ENCODE results near the gene TDRD12. TPM values are rescaled to one million over a fixed set of nuclear protein-coding genes. Genes with fewer than 3 reads are reported as not detected.

TDRD12 gene
- total RNA-seq, 1 experiment from 2014 or later: 1.3 TPM

DNA sequence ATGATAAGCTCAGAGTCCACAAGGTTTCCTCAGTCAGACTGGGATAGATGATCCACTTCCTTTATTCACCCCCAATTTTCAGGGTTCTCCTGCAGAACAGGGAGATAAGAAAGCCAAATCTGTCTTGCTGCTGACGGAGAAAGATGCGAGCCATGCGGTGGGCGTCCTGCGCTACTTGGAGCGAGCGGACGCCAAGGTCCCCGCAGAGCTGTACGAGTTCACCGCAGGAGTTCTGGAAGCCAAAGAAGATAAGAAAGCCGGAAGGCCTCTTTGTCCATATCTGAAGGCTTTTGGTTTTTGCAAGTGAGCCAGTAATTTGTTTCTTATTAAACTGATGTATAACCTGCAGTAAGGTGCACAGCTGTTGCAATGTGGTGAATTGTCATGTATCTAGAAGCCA is 83.3 kb downstream of the TDRD12 start (continued):
- TF ChIP-seq ATF6 (CRISPR knock-in tag; IDR thresholded peaks at IDR 0.05) (no peak), E2F1 (CRISPR knock-in tag; IDR thresholded peaks at IDR 0.05) (no peak), FOXP1 (CRISPR knock-in tag; IDR thresholded peaks at IDR 0.05; ENCODE audit: borderline replicate concordance) (no peak), ELF4 (CRISPR knock-in tag; IDR thresholded peaks at IDR 0.05; ENCODE audit: low read depth) (no peak), TP53 (CRISPR knock-in tag; IDR thresholded peaks at IDR 0.05) (no peak), NR1H2 (CRISPR knock-in tag; IDR thresholded peaks at IDR 0.05) (no peak), TCF7 (CRISPR knock-in tag; IDR thresholded peaks at IDR 0.05; ENCODE audit: low read depth) (no peak)

DNA sequence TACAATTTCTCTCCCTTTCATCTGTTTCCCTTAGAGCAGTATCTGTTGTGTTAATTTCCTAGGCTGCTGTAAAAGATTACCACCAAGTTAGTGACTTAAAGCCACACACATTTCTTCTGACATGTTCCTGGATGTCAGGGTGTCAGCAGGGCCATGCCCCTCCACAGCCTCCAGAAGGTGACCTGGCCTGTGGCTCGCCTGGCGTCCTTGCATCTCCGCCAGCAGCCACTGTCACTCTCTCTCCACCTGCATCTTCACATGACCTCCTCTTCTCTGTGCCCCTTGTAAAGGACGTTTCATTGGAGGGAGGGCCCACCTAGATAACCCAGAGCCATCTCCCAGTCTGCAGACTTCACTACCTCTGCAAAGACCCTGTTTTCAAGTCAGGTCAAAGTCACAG is 88.7 kb downstream of the TDRD12 start:
- no peak overlapping the region for H3K4me3 Mint-ChIP-seq
- no peaks in the 10 kb centered on the region for H3K9me3 Mint-ChIP-seq
- ChIA-PET POLR2A (no interaction called here), CTCF (no interaction called here)
- H3K4me1 Mint-ChIP-seq: peaks cover 7% of the 10 kb centered on the region; the same call in 1 of the 2 replicates
- ATAC-seq (no peak), DNase-seq (ENCODE audit: low spot score) (no peak)
- no peaks in the 10 kb centered on the region for H3K36me3 Mint-ChIP-seq
- TF ChIP-seq GABPB1 (CRISPR knock-in tag; IDR thresholded peaks at IDR 0.05): no peak
- no peak for TF ChIP-seq NR3C1 (CRISPR knock-in tag; conservative IDR thresholded peaks at IDR 0.05; ENCODE audit: low read depth)
- TF ChIP-seq ZNF138 (CRISPR knock-in tag; conservative IDR thresholded peaks at IDR 0.05): no peak
- TF ChIP-seq, protein P1, sequence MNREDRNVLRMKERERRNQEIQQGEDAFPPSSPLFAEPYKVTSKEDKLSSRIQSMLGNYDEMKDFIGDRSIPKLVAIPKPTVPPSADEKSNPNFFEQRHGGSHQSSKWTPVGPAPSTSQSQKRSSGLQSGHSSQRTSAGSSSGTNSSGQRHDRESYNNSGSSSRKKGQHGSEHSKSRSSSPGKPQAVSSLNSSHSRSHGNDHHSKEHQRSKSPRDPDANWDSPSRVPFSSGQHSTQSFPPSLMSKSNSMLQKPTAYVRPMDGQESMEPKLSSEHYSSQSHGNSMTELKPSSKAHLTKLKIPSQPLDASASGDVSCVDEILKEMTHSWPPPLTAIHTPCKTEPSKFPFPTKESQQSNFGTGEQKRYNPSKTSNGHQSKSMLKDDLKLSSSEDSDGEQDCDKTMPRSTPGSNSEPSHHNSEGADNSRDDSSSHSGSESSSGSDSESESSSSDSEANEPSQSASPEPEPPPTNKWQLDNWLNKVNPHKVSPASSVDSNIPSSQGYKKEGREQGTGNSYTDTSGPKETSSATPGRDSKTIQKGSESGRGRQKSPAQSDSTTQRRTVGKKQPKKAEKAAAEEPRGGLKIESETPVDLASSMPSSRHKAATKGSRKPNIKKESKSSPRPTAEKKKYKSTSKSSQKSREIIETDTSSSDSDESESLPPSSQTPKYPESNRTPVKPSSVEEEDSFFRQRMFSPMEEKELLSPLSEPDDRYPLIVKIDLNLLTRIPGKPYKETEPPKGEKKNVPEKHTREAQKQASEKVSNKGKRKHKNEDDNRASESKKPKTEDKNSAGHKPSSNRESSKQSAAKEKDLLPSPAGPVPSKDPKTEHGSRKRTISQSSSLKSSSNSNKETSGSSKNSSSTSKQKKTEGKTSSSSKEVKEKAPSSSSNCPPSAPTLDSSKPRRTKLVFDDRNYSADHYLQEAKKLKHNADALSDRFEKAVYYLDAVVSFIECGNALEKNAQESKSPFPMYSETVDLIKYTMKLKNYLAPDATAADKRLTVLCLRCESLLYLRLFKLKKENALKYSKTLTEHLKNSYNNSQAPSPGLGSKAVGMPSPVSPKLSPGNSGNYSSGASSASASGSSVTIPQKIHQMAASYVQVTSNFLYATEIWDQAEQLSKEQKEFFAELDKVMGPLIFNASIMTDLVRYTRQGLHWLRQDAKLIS (CRISPR knock-in tag; IDR thresholded peaks at IDR 0.05; ENCODE audit: borderline replicate concordance): no peak
- TF ChIP-seq CBFB (CRISPR knock-in tag; IDR thresholded peaks at IDR 0.05; ENCODE audit: low read depth): no peak
- TF ChIP-seq ATF6 (CRISPR knock-in tag; IDR thresholded peaks at IDR 0.05): no peak
- TF ChIP-seq OVOL2 (CRISPR knock-in tag; IDR thresholded peaks at IDR 0.05; ENCODE audit: borderline replicate concordance): no peak
- TF ChIP-seq E2F5 (CRISPR knock-in tag; IDR thresholded peaks at IDR 0.05): no peak
- TF ChIP-seq ZBTB43 (CRISPR knock-in tag; IDR thresholded peaks at IDR 0.05): no peak
- no peak for TF ChIP-seq ATF3 (CRISPR knock-in tag; conservative IDR thresholded peaks at IDR 0.05)
- TF ChIP-seq, protein P2, sequence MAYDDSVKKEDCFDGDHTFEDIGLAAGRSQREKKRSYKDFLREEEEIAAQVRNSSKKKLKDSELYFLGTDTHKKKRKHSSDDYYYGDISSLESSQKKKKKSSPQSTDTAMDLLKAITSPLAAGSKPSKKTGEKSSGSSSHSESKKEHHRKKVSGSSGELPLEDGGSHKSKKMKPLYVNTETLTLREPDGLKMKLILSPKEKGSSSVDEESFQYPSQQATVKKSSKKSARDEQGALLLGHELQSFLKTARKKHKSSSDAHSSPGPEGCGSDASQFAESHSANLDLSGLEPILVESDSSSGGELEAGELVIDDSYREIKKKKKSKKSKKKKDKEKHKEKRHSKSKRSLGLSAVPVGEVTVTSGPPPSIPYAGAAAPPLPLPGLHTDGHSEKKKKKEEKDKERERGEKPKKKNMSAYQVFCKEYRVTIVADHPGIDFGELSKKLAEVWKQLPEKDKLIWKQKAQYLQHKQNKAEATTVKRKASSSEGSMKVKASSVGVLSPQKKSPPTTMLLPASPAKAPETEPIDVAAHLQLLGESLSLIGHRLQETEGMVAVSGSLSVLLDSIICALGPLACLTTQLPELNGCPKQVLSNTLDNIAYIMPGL (CRISPR knock-in tag; IDR thresholded peaks at IDR 0.05): no peak
- no peak for TF ChIP-seq SOX15 (CRISPR knock-in tag; IDR thresholded peaks at IDR 0.05)
- no peak for TF ChIP-seq PRRX2 (CRISPR knock-in tag; IDR thresholded peaks at IDR 0.05)
- TF ChIP-seq JAZF1 (CRISPR knock-in tag; IDR thresholded peaks at IDR 0.05): no peak
- no peak for TF ChIP-seq ZNF219 (CRISPR knock-in tag; IDR thresholded peaks at IDR 0.05; ENCODE audit: borderline replicate concordance)
- TF ChIP-seq, protein P3, sequence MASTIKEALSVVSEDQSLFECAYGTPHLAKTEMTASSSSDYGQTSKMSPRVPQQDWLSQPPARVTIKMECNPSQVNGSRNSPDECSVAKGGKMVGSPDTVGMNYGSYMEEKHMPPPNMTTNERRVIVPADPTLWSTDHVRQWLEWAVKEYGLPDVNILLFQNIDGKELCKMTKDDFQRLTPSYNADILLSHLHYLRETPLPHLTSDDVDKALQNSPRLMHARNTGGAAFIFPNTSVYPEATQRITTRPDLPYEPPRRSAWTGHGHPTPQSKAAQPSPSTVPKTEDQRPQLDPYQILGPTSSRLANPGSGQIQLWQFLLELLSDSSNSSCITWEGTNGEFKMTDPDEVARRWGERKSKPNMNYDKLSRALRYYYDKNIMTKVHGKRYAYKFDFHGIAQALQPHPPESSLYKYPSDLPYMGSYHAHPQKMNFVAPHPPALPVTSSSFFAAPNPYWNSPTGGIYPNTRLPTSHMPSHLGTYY (CRISPR knock-in tag; IDR thresholded peaks at IDR 0.05): no peak
- H3K27me3 Mint-ChIP-seq (ENCODE audit: low read depth): no peaks in the 10 kb centered on the region; the same call in 1 of the 2 replicates
- H3K27ac Mint-ChIP-seq: no peak overlapping the region
